Jurkat, Clone E6-1 (cell line): ENCODE data around the gene MAP2K1.
"Not testable (repeated sequence)": the region's sequence is repeated elsewhere in the genome, so short reads cannot be mapped to it uniquely, and the experiment has no call there.

Experiments used
- DNase-seq: peaks from one replicate; pipeline ENCODE4 v3.0.0-alpha.2; 2011; ENCODE audit warnings: low read depth, low spot score
- H3K4me3 ChIP-seq: 2 replicates; pipeline ENCODE4 v1.5.1; 2011; ENCODE audit warnings: mild to moderate bottlenecking, low read length, control low read depth, moderate library complexity

Gene MAP2K1

DNA sequence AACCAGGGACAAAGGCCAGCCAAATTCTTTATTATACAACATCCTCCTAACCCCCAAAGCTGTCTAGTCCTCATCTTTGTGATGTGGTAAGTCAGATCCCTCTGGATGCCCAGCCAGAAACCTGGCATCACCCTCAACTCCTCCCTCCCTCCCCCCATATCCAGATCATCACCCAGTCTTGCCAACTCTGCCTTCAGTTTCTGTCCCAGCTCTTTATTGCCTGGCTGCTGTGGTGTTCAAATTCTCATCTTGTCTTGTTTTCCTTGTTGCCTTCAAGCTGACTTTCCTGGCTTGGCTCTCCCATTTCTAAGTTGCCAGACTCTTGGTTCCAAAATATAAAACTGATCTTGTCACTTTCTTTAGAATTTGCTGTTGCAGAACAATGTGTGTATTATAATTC is 28.6 kb downstream of the MAP2K1 start:
- H3K4me3 ChIP-seq = no peak overlapping the region
- no peak for DNase-seq

DNA sequence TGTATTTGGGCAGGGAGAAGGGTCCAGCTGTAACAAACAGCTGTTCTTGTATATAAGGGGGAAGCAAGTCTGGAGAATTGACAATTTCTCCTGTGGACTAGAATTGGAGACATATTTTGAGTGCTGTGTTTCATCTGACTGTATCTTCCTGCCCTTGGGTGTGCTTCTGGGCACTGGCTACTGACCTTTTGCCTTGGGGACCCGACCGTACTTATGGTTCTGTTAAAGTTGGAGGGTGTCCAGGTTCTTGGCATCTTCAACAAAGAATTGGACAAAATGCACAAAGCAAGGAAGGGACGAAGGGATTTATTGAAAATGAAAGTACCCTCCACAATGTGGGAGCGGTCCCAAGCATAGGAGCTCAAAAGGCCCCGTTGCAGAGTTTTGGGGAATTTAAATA is 31.0 kb downstream of the MAP2K1 start:
- H3K4me3 ChIP-seq = no peak overlapping the region
- no peak for DNase-seq

DNA sequence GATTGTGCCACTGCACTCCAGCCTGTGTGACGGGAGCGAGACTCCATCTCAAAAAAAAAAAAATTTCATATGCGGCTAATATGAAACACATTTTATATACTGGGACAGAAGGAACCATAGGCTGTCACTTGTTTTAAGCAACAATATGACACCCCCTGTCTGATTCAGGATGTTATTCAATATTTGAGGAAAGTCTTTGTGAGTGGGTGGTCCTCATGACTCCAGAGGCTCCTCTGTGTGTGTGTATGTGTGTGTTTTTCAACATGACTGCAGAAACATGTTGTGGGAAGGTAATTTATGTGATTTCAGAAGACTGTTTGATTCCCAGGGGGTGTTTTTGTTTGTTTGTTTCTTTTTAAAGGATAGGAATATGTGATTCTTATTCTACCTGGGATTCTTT is 32.8 kb downstream of the MAP2K1 start:
- H3K4me3 ChIP-seq = no peak overlapping the region
- DNase-seq = no peak

- no peak for DNase-seq
- H3K4me3 ChIP-seq = no peak overlapping the region
Observed at GRCh38 chr15:66422347-66422746, 35.6 kb downstream of the MAP2K1 start.

- DNase-seq = no peak
Observed at GRCh38 chr15:66423149-66423548, 36.4 kb downstream of the MAP2K1 start.

DNA sequence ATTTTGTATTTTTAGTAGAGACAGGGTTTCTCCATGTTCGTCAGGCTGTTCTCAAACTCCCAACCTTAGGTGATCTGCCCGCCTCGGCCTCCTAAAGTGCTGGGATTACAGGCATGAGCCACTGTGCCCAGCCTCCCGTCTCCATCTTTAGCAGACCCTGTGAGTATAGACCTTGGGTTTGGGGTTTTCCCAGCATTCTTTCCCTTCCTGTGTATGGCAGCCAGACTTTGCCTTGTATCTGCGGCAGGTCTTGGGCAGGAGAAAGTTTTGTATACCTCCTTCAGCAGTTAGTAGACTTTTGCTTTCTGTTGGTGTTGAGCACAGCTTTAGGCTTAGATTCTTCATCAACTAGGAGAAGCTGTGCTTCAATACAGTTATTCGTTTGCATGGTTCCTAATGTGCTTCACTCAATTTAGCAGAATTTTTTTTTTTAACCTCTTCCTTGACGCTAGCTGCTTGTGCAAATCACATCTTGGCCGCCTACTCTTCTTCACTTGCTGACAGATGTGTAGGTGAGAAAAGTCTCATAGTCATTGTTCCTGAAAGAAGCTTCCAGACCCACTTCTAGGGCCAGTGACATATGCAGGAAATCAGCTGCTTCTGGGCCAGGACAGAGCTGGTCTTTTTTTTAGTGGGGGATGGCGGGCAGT is 38.4 kb downstream of the MAP2K1 start:
- no peak for DNase-seq
- no peak overlapping the region for H3K4me3 ChIP-seq

More at GRCh38 chr15:66423149-66423548, 36.4 kb downstream of the MAP2K1 start:
- H3K4me3 ChIP-seq = no peak overlapping the region

DNA sequence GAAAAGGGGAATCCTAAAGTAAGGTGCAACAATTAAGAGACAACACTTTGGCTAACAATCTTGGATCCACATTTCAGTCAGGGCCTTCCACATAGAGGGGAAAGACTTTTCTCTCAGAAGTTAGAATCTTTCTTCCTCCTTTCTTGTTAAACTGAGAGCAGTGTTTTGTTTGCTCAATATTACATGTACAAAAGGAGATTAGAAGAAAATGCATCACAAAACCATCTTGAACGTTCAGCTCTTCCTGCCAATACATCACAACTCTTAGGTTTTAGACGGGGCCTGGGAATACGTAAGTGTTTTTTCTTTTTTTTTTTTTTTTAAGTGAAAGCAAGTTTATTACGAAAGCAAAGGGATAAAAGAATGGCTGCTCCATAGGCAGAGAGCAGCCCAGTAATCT is 39.1 kb downstream of the MAP2K1 start:
- DNase-seq = no peak
- H3K4me3 ChIP-seq = no peak overlapping the region

- no peak for DNase-seq
- H3K4me3 ChIP-seq = no peak overlapping the region
Observed at GRCh38 chr15:66429117-66429516, 42.4 kb downstream of the MAP2K1 start.

- no peak overlapping the region for H3K4me3 ChIP-seq
- DNase-seq = no peak
Observed at GRCh38 chr15:66429546-66429945, 42.8 kb downstream of the MAP2K1 start.

DNA sequence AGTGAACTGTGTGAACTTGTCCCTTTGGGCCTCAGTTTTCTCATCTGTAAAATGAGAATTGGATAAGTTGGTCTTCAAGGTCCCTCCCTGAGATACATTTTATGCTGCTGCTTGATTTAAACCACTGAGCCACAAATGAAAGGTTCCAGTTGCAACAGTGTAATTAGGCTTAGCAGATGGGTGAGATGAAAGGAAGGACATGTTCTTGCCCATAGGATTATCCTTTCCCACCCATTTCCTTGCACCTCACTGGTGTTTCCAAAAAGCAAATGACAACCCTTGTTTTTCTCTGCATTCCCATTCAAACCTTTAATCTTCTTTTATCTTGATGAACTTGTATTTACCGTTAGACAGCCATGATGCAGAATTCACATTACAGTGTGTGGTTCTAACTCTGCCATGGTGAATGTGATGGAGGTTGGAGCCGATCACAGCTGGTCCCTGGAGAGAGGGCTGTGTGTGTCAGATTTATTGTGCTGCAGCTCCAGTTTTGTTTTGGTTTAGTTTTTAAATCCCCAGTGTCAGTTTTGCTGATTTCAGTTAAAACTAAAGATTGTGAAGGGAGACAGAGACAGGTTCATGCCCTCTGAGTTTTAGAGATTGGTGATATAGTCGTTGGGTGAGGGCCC is 44.0 kb downstream of the MAP2K1 start:
- no peak overlapping the region for H3K4me3 ChIP-seq
- DNase-seq = no peak

DNA sequence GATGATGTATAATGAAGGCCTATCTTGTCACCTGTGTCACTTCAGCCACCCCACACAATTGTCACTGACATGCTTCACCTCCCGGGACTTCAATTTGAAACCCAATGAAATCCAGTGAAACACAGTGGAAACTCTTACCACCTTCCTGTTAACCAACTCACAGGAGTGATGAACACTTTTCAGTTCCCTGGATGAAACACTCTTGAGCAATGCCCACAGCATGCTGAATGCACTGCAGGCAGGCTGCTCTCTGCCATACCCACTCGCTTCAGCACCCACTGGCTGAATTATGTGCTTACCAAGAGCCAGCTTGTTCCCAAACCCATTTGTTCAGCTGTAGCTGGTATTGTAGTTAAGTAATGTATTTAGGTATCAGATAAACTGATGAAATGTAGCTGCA is 47.0 kb downstream of the MAP2K1 start:
- H3K4me3 ChIP-seq = no peak overlapping the region
- DNase-seq = no peak

GRCh38 chr15:66440501-66440900 is 53.8 kb downstream of the MAP2K1 start:
- no peak for DNase-seq
- H3K4me3 ChIP-seq = no peak overlapping the region

DNA sequence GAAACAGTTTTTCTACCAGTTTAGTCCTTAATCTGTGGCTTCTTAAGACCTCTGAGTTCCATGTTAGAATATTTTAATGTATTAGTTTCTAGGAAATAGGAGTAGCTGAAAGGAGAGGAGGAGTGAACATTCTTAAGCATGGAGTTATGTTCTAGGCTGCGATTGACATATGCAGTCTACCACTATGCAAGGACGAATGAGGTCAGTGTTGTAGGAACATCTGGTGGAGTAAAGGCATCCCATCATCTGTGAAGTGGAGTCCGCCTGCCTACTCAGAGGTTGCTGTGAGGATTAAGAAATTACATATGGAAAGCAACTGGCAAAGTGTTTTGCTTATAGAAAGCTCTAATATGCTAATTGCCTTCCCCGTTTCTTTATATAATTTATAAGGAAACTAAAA is 65.7 kb downstream of the MAP2K1 start:
- no peak overlapping the region for H3K4me3 ChIP-seq
- no peak for DNase-seq

DNA sequence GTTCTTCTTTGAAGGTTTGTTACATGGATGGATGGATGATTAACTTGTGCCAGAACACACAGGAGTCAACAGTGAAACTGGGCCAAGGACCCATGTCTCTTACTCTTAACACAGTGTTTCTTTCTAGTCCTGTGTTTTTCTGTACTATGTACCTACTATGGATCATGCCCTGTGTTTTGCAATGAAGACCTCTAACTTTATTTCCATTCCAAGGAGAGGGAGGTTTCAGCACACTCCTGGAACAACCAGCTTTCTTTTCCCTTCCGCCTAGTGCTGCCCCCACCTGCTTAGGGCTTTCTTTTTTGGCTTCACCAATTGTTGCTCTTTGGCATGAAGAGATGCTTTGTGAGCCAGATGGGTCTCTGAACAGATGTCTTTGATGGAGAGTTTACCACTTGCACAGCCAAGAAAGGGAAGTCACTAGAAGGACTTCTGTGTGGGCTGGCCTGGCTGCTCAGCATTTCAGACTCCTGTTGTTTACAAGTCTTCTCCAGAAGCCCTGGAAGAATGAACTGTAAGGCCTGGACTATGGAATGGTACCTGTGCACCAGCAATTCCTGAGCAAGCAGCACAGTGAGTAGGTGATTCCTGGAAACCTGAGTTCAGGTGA is 66.4 kb downstream of the MAP2K1 start:
- no peak for DNase-seq

DNA sequence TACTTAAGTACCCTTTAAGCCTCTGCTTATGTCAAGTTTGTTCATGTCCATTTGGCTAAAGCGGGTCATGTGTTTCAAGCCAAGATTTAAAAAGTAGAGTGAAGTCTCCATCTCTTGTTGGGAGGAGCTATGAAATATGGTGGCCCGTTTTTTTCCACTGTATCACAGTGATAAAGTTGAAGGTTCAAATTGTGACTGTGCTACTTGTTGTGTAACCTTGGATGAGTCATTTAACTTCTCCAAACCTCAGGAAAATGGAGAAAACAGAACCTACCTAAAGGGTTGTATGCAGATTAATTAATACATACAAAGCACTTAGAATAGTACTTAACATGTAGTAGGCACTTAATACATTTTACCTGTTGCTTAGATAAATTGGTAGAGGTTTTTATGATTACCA is 67.4 kb downstream of the MAP2K1 start:
- no peak overlapping the region for H3K4me3 ChIP-seq
- no peak for DNase-seq

More for the DNA sequence above, 66.4 kb downstream of the MAP2K1 start:
- H3K4me3 ChIP-seq = no peak overlapping the region

DNA sequence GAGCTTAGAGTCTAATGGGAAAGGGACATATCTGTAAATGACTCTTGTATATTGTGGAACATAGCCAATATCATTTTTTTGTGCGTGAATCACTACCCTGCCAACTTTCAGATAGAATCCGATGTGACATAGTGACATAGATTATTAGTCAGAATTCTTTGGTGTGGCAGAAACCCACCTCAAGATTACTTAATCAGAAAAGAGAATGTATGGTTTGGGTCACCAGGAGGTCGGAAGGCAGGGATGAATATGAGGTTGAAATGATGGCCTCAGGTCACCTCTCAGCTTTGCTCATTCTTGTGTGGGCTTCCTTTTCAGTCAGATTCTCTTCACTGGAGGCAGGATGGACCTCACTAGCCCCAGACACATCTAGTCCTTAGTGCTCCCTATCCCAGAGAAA is 69.5 kb downstream of the MAP2K1 start:
- no peak overlapping the region for H3K4me3 ChIP-seq

GRCh38 chr15:66459818-66460615 is 73.3 kb downstream of the MAP2K1 start:
- DNase-seq = no peak
- no peak overlapping the region for H3K4me3 ChIP-seq

More for the DNA sequence above, 69.5 kb downstream of the MAP2K1 start:
- no peak for DNase-seq

DNA sequence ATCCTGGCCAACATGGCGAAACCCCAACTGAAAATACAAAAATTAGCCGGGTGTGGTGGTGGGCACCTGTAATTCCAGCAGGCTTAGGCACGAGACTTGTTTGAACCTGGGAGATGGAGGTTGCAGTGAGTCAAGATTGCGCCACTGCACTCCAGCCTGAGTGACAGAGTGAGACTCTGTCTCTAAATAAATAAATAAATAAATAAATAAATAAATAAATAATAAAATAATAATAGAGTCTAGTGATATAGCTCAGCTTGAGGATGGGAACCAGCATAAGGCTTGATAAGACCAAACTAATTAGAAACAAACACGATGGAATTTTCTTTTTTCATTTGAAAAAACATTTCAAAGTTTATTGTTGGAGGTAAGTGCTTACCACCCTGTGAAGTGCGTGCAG is 74.6 kb downstream of the MAP2K1 start:
- DNase-seq, H3K4me3 ChIP-seq: not testable (repeated sequence)

DNA sequence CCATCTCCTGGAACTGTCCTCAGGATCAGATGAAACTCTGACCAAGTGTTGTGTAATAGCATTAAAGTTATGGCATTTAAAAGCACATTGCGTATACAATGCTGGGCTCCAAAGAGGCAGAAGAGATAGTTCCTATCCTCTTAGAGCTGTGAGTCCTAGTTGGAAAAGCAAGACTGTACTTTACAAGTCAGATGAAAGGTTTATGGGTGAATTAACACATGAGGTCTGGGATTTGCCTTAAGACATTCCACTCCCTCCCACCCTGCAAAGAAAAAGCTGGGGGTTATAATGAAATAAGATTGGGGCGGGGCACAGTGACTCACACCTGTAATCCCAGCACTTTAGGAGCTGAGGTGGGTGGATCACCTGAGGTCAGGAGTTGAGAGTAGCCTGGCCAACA is 75.2 kb downstream of the MAP2K1 start:
- H3K4me3 ChIP-seq = no peak overlapping the region
- no peak for DNase-seq

- H3K4me3 ChIP-seq = no peak overlapping the region
- DNase-seq = no peak
Observed at GRCh38 chr15:66462627-66463026, 75.9 kb downstream of the MAP2K1 start.
